Gastroesophageal sphincter (tissue), 4 donors: ENCODE measurements around the gene SLC25A1. TPM values are rescaled to one million over a fixed set of nuclear protein-coding genes. Genes with fewer than 3 reads are reported as not detected.

ENCODE experiments used
- ATAC-seq: fragments of 150-250 bp; one replicate; pipeline ENCODE4 v1.9.1; 2016; ENCODE audit warnings: mild to moderate bottlenecking, moderate library complexity
- H3K27ac ChIP-seq, 4 donors: fragments of 200-600 bp; sonication (generic) in 3 of 4; 1 replicate in 3 of 4; 2 replicates in 1 of 4; pipeline ENCODE4 v1.5.1; 2016 to 2019
- H3K27me3 ChIP-seq: fragments of 200-600 bp; sonication (generic); one replicate; pipeline ENCODE4 v1.5.1; 2019
- H3K36me3 ChIP-seq, 2 donors: fragments of 200-600 bp; sonication (generic); one replicate each; pipeline ENCODE4 v1.5.1; 2019; ENCODE audit warnings: control low read depth in 1 of 2
- H3K4me1 ChIP-seq, 3 donors: fragments of 200-600 bp; sonication (generic); 1 replicate in 2 of 3; 2 replicates in 1 of 3; pipeline ENCODE4 v1.5.1; 2016 to 2019; ENCODE audit warnings: control low read depth in 2 of 3
- H3K4me3 ChIP-seq, 2 donors: fragments of 200-600 bp; sonication (generic); one replicate each; pipeline ENCODE4 v1.5.1; 2019; ENCODE audit warnings: mild to moderate bottlenecking in 1 of 2, moderate library complexity in 1 of 2
- H3K9me3 ChIP-seq, 3 donors: fragments of 200-600 bp; sonication (generic); one replicate each; pipeline ENCODE4 v1.5.1; 2017 to 2019; ENCODE audit warnings: control low read depth in 2 of 3
- CTCF ChIP-seq, 4 experiments: fragments of 200-600 bp in 2 of 4; fragments of 450-650 bp in 2 of 4; sonication (generic) in 1 of 4; IDR thresholded peaks; one replicate each; pipeline ENCODE4 v1.5.1; 2017 to 2019; ENCODE audit warnings: antibody characterized with exemption in 4 of 4, mild to moderate bottlenecking in 2 of 4, moderate library complexity in 2 of 4
- EP300 ChIP-seq: sonication (generic); formaldehyde crosslinking; IDR thresholded peaks from one replicate; pipeline ENCODE4 v1.6.1; 2017; ENCODE audit warnings: antibody characterized with exemption, mild to moderate bottlenecking
- POLR2A ChIP-seq, 2 donors: fragments of 450-650 bp; IDR thresholded peaks; one replicate each; pipeline ENCODE4 v1.6.1; 2017; ENCODE audit warnings: antibody characterized with exemption in 2 of 2, mild to moderate bottlenecking in 2 of 2, moderate library complexity in 1 of 2
- POLR2AphosphoS5 ChIP-seq: sonication (generic); formaldehyde crosslinking; IDR thresholded peaks from one replicate; pipeline ENCODE4 v1.6.1; 2017; ENCODE audit warnings: antibody characterized with exemption
- WGBS, 2 donors: methylation state at CpG; one replicate each; pipeline ENCODE4 v1.1.5; 2018; ENCODE audit warnings: low coverage in 1 of 2; 5-methylcytosine and 5-hydroxymethylcytosine counted together
- total RNA-seq, 4 donors: library from RNA; depleted of rRNA; stranded (reverse); fragments of >200 nt; gene quantifications; one replicate each; pipeline ENCODE4 v1.1.0, GENCODE V29; 2016

The SLC25A1 gene
- total RNA-seq, 4 donors from 2014 or later = 42.1 to 69.9 (median 51.1) TPM

- Histone ChIP-seq H3K9me3 (no peaks in the 10 kb centered on the region), H3K4me1 (peaks cover 0 to 78% (median 52%) of the 10 kb centered on the region in 3 donors), H3K4me3 (peak overlapping the region; percentile 71 to 99), H3K27me3 (peaks cover 24% of the 10 kb centered on the region), H3K36me3 (peaks cover 0 to 10% of the 10 kb centered on the region in 2 donors), H3K27ac (peak overlapping the region; percentile 67 to 92 (median 88))
- no peak for ATAC-seq
- TF ChIP-seq EP300 = no peak
- TF ChIP-seq POLR2A (IDR thresholded peaks at IDR 0.05) = no peak
- WGBS, 2 donors = 32 to 54% methylated on average over 5 to 13 of the region's 13 CpGs
Measured at GRCh38 chr22:19172213-19173046, 6.1 kb downstream of the SLC25A1 start.

- Histone ChIP-seq H3K9me3 (no peaks in the 10 kb centered on the region), H3K27ac (no peak overlapping the region), H3K4me3 (no peak overlapping the region), H3K4me1 (peaks cover 0 to 55% (median 42%) of the 10 kb centered on the region in 3 donors), H3K36me3 (no peaks in the 10 kb centered on the region), H3K27me3 (peaks cover 48% of the 10 kb centered on the region)
- TF ChIP-seq POLR2A (IDR thresholded peaks at IDR 0.05) (no peak), POLR2AphosphoS5 (no peak), CTCF (IDR thresholded peaks at IDR 0.05) (no peak), EP300 (no peak)
- 60% methylated on average over 1 of the region's 7 CpGs; no CpG with 5 or more reads in 1 of the 2 donors for WGBS, 2 donors
- no peak for ATAC-seq
Measured at GRCh38 chr22:19169947-19170318, 8.6 kb downstream of the SLC25A1 start.

- 2 to 12% methylated on average over 22 to 25 of the region's 58 CpGs for WGBS, 2 donors
- no peaks in the 10 kb centered on the region for H3K36me3 ChIP-seq
- no peak for ATAC-seq
- peaks cover 0 to 48% (median 36%) of the 10 kb centered on the region in 3 donors for H3K4me1 ChIP-seq
- H3K27ac ChIP-seq = peak overlapping the region in 1 of 4 donors; percentile 38
- TF ChIP-seq POLR2A (IDR thresholded peaks at IDR 0.05) = peak in 1 of 2 donors; percentile 6
- TF ChIP-seq POLR2AphosphoS5 = no peak
- H3K4me3 ChIP-seq = peak overlapping the region in 1 of 2 donors; percentile 39
- H3K27me3 ChIP-seq = peaks cover 55% of the 10 kb centered on the region
- H3K9me3 ChIP-seq = peaks cover 0 to 5% (median 0%) of the 10 kb centered on the region in 3 donors
Measured at GRCh38 chr22:19169002-19169946, 9.3 kb downstream of the SLC25A1 start.

GRCh38 chr22:19168088-19168890 lies 10.2 kb downstream of the SLC25A1 start:
- ATAC-seq = no peak
- Histone ChIP-seq H3K4me1 (peaks cover 0 to 39% (median 28%) of the 10 kb centered on the region in 3 donors), H3K9me3 (peaks cover 0 to 6% (median 0%) of the 10 kb centered on the region in 3 donors), H3K4me3 (no peak overlapping the region), H3K27ac (no peak overlapping the region), H3K27me3 (peaks cover 65% of the 10 kb centered on the region), H3K36me3 (no peaks in the 10 kb centered on the region)
- WGBS, 2 donors = 73 to 94% methylated on average over 3 to 13 of the region's 17 CpGs
- TF ChIP-seq POLR2AphosphoS5 (no peak), EP300 (no peak), POLR2A (IDR thresholded peaks at IDR 0.05) (no peak), CTCF (IDR thresholded peaks at IDR 0.05) (no peak)

GRCh38 chr22:19167106-19167869 lies 11.2 kb downstream of the SLC25A1 start:
- ATAC-seq = no peak
- Histone ChIP-seq H3K27ac (no peak overlapping the region), H3K9me3 (peaks cover 0 to 6% (median 0%) of the 10 kb centered on the region in 3 donors), H3K4me1 (peaks cover 0 to 29% (median 21%) of the 10 kb centered on the region in 3 donors), H3K36me3 (no peaks in the 10 kb centered on the region), H3K27me3 (peaks cover 75% of the 10 kb centered on the region), H3K4me3 (no peak overlapping the region)
- WGBS, 2 donors = 75 to 90% methylated on average over 4 of the region's 13 CpGs
- TF ChIP-seq POLR2A (IDR thresholded peaks at IDR 0.05) = no peak
- no peak for TF ChIP-seq POLR2AphosphoS5
- TF ChIP-seq CTCF (IDR thresholded peaks at IDR 0.05) = no peak
- TF ChIP-seq EP300 = no peak
